Measurements from ENCODE around the gene TESPA1.
"Not testable (repeated sequence)": the region's sequence is repeated elsewhere in the genome, so short reads cannot be mapped to it uniquely, and the experiment has no call there.

TESPA1 gene, protein sequence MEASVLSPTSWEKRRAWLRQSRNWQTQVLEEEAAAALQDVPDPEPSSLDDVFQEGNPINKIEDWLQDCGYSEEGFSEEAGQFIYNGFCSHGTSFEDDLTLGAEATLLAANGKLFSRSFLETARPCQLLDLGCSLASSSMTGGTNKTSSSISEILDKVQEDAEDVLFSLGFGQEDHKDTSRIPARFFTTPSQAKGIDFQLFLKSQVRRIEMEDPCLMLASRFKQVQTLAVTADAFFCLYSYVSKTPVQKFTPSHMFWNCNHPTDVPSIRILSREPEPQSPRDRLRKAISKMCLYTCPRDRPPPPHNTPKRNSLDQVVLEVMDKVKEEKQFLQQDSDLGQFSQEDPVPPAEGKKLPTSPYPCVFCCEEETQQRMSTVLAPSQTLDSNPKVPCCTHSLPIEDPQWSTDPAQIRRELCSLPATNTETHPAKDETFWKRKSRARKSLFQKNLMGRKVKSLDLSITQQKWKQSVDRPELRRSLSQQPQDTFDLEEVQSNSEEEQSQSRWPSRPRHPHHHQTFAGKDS

DNA sequence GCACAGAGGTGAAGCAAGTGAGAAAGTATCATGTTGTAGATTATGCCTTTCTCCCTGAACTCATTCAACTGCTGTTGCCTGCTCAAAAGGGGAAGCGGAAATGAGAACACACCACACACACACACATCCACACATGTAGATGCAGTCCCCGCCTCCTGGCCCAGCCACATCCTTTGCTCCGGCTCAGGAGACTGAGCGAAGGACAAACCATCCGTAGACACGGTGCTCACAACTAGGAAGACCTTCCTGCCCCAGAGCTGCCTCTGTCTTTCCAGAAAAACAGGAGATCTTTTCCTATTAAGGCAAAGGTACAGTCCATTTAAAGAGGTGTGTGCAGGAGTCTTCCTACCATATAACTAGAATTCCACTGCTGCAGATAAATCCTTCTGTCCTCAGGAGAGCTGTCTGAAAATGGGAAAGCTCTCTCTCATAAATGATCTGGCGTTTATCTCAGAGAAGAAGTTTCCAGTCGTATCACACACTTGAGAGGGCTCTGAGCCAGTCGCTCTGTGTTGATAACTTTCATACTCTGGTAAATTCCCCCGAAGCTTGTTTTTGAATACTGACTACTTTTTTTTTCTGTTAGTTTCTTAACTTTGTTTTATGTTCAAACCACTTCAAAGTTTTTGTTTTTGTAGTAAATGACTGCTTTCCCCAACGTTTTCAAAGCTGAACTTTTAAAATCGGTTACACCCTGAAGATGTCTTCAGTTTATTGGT lies at the start of gene TESPA1:
Gene TESPA1, minus strand, starts transcription at position 105 of the 719 bp plus-strand sequence. CDS start 10,200 bp downstream, outside the sequence.
- no peak for DNase-seq (ENCODE audit: low read depth)

- no peak for DNase-seq (ENCODE audit: low read depth)
These were observed 49.7 kb upstream of the TESPA1 start for GRCh38 chr12:55034218-55034617.

- no peak for DNase-seq (ENCODE audit: low read depth)
These were observed 40.9 kb upstream of the TESPA1 start for GRCh38 chr12:55025508-55025907.

DNA sequence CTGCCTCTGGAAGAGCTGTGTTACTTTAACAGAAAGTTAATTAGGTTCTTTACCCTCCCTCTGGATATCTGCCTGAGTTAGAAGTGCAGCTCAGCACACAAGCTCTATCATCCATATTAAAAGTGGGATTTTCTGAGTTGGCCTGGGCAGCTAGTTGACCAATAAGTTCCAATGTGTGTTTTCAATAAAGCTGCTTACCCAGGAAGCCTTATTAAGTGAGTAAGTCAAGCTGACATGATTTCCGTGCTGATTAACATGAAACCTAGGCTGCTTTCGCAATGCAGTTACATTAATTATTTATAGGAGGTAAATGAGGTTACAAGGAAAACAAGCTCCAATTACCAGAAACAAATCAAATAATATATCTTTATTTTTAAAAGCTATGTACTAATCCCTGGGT lies 40.0 kb upstream of the TESPA1 start:
- no peak for DNase-seq (ENCODE audit: low read depth)

- peak; percentile 78 for DNase-seq (ENCODE audit: low read depth)
These were observed 35.2 kb upstream of the TESPA1 start, which contains the start of gene NEUROD4 for GRCh38 chr12:55019784-55020183. TSS of gene NEUROD4 (plus strand) at chr12:55019974. CDS start at chr12:55026440, 6,466 bp downstream.

DNA sequence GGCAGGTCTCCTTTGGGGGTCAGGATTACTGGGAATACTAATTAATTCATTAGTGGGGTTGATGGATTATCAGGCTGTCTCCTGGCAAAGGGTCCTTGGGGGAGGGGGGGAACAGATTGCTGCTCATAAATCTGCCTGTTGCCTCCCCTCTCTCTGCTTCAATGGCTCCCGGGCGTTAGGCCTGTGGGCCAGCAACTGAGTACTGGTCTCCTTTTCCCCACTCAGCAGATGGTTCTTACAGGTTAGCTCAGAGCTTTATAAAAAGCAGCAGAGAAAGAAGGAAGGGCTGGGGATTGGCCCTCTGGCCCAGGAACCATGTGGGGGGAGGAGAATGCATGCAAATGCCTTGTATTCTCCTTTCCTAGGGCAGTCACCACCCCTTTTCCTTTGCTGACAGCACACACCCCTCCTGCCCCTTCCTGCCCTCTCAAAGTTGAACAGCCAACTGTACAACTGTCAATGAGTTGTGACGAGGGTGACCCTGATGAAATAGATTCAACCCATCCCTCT lies 32.9 kb upstream of the TESPA1 start:
- no peak for DNase-seq (ENCODE audit: low read depth)

DNA sequence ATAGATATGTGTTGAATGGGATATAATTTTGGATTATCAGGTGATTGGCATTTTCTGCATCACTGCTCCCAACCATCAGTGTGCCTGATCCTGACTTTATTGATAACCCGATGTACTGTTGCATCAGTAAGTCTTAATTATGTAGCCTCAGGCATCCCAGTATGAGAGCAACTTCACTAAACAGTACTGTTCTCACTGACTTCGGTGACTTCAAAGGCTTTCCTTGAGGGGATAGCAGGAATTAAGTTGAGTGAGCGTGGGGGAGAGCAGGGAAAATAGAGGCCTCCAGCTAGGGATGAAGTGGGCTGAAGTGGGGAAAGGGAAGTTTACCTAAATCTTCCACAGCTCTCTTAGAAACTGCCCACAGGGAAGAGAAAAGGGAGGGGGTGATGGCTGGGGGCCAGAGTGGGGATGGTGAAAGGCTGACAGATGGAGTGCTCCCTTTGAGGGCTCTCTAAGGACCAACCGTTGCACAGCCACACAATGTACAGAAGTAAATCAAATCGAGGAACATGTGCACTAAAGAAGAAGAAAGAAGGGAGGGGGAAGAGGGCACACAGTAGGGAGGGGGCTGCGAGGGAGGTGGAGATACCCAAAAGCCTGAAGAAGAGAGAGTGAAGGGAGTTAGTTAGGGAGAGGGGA lies 24.5 kb upstream of the TESPA1 start:
- no peak for DNase-seq (ENCODE audit: low read depth)

- DNase-seq (ENCODE audit: low read depth): peak; percentile 8
These were observed 17.8 kb upstream of the TESPA1 start for GRCh38 chr12:55002355-55002754.

GRCh38 chr12:55001198-55001868 lies 16.8 kb upstream of the TESPA1 start:
- DNase-seq (ENCODE audit: low read depth): no peak

DNA sequence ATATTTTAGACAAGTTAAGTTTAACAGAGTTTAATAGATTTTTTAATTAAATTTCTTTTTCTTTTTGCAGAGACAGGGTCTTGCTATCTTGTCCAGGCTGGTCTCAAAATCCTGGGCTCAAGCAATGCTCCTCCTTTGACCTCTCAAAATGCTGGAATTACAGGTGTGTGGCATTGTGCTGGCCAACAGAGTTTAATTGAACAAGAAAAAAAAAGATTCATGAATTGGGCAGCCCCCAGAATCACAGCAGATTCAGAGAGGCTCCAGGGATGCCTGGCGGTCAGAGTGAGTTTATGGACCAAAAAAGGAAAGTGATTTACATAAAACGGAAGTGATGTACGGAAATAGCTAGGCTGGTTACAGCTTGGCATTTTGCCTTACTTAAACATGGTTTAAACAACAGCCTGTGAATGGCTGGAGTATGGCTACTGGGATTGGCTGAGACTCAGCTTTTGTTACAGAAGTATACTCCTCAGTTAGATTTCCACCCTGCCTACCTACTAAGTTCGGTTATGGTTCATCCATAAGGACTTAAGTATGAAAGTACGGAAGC lies 14.5 kb upstream of the TESPA1 start:
- no peak for DNase-seq (ENCODE audit: low read depth)

DNA sequence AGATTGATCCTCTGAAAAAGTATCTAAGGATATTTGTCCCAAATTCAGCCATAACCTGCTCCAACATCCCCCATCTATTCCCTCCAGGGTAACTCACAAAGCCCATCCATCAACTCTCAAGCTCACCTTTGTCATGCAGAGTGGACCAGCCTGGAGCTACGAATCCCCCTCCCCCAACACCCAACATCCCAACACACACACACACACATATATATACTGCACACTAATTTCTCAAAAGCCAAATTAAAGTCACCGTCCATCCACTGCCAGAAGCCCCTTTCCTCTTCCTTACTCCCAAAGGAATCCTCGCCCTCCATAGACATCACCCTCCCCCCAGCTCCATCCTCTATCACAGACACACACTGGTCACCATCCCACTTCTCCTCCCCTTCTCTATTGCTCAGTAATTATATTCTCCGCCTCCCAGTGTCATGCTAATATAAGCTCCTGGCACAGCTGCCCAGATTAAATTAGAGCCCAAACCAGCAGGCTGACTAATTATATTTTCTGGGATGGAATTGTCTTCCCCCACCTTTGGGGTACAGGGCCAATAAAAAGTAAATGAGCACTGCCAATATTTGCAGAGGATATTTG lies 13.5 kb upstream of the TESPA1 start:
- DNase-seq (ENCODE audit: low read depth): no peak

DNA sequence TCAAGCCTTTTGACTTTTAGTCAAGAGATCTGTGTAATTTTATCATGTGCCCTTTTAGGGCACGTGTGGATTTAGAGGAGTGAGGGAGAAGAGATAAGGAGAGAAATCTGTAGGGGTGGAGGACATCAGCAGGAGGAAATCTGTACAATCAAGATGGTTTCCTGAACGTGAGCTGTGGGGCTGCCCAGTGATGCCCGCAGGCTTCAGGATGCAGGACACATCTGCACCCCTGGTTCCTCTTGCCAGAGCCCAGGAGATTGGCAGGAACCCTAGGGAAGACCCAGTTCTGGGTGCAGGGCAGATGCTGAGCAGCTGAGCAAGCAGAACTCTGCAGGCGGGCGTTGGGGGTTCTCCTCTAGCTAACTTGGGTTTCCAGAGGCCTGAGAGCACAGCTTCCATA lies 11.6 kb upstream of the TESPA1 start:
- DNase-seq (ENCODE audit: low read depth): no peak

DNA sequence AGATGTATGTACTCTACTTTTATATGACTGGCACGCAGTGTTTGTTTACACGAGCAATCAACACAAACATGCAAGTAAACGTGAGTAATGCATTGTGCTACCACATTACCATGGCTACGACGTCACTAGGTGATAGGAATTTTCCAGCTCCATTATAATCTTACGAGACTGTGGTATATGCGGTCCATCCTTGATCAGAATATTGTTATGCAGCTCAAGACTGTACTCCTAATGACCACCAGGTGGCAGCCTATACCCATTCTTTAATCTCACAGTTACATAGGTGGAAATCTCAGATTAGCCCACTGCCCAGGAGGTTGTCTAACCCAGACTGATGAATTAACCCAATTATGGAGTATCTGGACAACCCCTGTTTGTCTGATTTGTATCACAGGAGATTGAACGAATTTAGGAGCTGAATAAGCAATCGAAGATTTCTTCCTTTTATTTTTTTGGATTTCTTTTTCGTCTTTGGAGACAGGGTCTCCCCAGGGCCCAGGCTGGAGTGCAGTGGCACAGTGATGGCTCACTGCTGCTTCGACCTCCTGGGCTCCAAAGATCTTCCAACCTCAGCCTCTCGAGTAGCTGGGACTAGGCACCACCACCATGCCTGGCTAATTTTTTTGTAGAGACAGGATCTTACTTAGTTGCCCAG lies 8.7 kb upstream of the TESPA1 start:
- peak; percentile 57 for DNase-seq (ENCODE audit: low read depth)

DNA sequence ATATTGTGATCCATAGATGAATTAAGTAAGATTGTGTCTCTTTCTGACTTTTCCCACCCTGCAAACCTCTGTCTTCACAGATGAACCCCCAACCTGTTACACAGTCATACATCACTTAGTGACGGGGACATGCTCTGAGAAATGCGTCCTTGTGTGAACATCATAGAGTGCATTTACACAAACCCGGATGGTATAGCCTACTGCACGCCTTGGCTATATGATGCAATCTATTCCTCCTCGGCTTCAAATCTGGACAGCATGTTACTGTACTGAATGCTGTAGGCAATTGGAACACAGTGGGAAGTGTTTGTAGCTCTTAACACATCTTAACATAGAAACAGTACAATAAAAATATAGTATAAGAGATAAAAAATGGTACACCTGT lies 7.4 kb upstream of the TESPA1 start:
- no peak for DNase-seq (ENCODE audit: low read depth)

DNA sequence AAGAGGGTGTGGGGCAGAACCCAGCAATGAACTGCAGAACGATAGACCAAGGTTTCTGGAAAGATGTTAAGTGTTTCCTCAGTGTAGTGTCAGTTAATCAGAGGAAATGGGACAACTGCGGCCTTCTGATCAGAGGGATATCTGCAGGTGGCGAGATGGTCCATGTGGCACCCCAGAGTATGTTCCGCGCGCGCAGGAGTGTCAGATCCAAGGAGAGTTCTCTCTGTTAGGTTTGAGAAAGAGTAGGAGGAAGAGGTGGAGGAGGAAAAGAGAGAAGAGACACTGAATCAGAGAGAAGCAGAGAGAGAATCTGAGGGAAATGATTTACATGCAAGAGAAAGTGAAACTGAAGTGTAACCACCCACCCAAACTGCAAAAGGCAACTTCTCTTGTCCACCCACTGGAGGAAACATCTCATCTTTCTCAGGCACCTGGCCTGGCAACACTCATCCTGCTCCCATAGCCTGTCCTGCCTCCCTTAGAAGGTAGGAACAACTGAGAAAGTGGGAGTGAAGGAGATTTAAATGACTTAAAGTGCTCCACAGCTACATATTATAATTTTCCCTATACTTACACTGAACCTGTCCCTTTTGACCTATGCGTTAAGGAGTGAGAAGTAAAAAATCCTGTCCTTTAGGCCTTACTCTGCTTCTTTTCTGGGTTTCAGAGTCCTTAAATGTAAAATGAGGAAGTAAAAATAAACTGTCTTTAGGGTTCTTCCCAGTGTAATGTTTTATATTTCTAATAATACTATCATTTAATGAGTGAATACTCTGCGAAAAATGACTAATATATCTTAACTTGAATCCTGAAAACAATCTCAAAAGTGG lies 6.8 kb upstream of the TESPA1 start:
- no peak for DNase-seq (ENCODE audit: low read depth)

GRCh38 chr12:54989829-54990228 lies 5.3 kb upstream of the TESPA1 start:
- DNase-seq (ENCODE audit: low read depth): no peak

GRCh38 chr12:54988402-54989054 lies 4.0 kb upstream of the TESPA1 start:
- peak; percentile 6 for DNase-seq (ENCODE audit: low read depth)

GRCh38 chr12:54987611-54988231 lies 3.2 kb upstream of the TESPA1 start:
- no peak for DNase-seq (ENCODE audit: low read depth)

DNA sequence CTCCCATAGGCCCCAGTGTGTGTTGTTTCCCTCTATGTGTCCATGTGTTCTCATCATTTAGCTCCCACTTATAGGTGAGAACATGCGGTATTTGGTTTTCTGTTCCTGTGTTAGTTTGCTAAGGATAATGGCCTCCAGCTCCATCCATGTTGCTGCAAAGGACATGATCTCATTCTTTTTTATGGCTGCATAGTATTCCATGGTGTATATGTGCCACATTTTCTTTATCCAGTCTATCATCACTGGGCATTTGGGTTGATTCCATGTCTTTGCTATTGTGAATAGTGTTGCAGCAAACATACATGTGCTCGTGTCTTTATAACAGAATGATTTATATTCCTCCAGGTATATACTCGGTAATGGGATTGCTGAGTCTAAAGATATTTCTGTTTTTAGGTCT lies 2.2 kb upstream of the TESPA1 start:
- DNase-seq (ENCODE audit: low read depth): not testable (repeated sequence)
